HG02798 (cell line): ENCODE results near the gene ATAD3C.
"Not testable (repeated sequence)": the region's sequence is repeated elsewhere in the genome, so short reads cannot be mapped to it uniquely, and the experiment has no call there.

Experiments
- ATAC-seq: cut with Tn5 transposase; IDR thresholded peaks from one replicate; pipeline ENCODE4 v1.9.1; 2021; ENCODE audit warnings: mild to moderate bottlenecking; ENCODE audit not compliant: unreplicated experiment, poor library complexity

The ATAD3C gene

DNA sequence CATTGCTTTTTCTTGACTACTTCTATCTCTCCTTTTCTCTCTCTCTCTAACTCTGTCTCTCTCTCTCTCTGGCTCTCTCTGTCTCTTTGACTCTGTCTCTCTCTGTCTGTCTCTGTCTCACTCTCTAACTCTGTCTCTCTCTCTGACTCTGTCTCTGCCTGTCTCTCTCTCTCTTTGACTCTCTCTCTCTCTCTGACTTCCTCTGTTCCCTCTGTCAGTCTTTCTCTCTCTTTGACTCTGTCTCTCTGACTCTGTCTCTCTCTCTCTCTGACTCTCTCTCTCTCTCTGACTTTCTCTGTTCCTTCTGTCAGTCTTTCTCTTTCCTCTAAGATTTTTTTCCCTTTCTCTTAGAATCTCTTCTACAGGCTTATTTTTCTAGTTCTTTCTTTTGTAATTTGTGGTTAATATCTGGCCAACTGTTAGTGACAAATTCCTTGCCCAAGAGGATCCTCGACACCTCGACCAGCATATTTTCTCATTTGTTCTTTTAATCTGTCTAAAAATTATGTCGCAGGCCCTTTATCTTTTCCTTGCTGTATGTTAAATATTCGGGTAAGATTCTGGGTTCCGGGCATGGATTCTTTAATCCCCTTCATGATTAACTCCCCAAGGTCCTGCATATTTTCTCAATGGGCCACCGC is at the start of gene ATAD3C:
TSS of gene ATAD3C (plus strand) at position 591 of the 641 bp plus-strand sequence. CDS start 995 bp downstream, outside the sequence.
- no peak for ATAC-seq

- no peak for ATAC-seq
Observed at GRCh38 chr1:1399872-1400575, 49.5 kb upstream of the ATAD3C start.

DNA sequence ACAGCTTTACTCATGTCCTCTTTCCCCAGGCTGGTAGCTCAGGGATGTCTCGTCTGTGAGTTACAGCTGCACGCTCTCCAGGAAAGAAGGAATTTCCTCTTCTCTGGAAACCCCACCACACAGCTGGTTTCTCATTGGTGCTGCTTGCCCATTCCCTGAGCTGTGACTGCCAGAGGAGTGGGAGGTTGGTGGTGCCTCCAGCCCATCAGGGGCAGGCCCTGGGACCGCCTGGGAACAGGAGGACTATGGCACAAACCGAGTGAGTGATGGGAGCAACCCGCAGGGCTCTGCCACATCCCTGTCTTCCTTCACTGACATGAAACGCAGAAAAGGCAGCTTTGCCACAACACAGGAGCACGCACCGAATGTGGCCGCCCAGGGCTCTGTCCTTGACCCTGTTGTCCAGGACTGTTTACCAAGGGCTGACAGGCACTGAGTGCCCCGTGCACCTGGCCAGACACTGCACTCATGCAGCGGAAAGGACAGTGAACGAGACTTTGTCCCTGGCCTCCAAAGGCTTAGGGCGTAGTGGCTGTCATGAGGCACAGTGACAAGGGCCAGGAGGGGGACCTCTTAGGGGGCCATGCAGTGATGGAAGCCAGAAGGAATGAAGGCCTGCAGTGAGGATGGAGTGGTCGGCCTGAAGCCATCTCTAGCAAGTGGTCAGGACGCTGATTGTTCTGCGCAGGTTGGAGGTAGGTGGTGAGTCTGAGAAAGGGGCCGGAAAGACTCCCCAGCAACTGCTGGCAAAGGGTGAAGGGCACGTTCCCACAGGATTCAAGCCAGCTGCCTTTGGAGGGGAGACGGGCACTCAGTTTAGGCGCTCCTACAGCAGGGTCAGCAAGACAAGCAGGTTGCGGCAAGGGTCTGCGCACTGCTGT is 48.7 kb upstream of the ATAD3C start:
- ATAC-seq, result no peak

DNA sequence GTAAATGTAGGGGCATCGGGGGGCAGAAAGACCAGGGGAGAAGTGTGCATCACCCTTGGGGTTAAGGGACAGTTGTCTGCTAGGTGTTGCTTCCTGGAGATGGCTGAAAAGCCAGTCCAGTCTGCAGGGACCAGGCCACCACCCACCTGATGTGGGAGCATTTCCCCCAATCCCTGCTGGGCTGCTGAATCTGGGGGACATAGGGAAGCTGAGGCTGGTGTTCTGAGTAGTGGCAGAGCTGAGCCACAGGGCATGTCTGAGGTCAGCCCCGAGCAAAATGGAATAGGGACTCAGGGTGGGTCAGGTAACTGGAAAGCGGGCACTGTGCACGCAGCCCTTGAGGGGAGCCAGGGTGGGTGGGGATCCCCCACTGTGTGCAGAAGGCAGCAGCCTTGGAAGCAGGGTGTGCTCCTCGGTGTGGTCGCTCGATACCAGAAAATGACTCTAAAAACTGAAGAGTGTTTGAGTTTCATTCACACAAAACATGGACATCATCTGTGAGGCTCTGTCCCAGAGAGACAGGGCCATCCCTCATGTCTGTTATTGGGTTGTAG is 48.0 kb upstream of the ATAD3C start:
- ATAC-seq, result no peak

- ATAC-seq, result no peak
Observed at GRCh38 chr1:1402072-1402900, 47.2 kb upstream of the ATAD3C start.

DNA sequence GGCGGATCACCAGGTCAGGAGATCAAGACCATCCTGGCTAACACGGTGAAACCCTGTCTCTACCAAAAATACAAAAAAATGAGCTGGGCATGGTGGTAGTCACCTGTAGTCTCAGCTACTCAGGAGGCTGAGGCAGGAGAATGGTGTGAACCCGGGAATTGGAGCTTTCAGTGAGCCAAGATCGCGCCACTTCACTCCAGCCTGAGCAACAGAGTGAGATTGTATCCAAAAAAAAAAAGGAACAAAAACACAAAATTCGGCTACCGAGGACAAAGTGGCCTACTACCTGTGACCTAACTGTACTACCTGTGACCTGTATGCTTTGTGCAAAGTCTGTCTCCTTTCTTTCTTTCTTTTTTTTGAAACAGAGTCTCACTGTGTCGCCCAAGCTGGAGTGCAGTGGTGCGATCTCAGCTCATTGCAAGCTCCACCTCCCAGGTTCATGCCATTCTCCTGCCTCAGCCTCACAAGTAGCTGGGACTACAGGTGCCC is 46.5 kb upstream of the ATAD3C start:
- ATAC-seq, result not testable (repeated sequence)

- ATAC-seq, result no peak
Observed at GRCh38 chr1:1403653-1404052, 45.8 kb upstream of the ATAD3C start.

- no peak for ATAC-seq
Observed at GRCh38 chr1:1406101-1406820, 43.2 kb upstream of the ATAD3C start.

DNA sequence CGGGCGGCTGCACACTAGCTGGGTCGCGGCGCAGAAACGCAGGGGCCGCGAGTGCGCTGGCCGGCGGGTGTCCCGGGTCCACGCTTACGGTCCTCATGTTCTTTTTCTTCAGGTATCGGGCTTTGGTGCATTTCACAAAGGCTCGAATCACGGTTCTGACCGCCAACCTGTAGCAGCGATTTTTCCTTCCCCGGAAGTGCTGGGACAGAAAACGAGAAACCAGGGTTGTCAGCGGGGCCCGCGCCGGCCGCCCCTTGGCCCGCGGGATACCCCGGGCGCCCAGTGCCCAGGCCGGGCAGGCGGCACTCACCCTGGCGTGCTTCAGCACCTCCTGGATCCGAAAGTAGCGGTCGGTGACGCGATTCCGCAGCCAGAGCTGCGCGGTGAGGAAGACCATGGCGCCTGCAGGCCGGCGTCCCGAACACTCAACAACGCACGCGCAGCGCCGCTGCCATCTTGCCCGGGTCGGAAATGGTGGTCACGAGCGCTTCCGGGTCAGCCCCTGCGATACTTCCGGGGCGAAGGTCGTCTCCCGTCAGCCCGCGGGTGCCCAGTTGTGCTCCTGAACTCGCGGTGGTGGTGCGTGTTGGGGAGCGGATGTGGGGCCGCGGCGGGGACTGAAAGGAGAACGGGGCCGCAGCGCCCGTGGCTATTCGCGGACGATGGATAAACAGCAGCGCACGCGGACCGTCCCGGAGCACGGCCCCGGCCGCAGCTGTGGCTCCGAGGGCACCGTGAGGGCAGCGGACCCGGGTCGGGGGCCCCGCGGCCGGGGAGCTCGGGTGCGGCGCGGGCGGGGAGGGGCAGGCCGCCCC is 42.5 kb upstream of the ATAD3C start, which contains the start of gene MRPL20:
TSS of gene MRPL20 (minus strand) at position 473 of the 815 bp plus-strand sequence. CDS start at position 397, 76 bp downstream.
- peak; percentile 93 for ATAC-seq

DNA sequence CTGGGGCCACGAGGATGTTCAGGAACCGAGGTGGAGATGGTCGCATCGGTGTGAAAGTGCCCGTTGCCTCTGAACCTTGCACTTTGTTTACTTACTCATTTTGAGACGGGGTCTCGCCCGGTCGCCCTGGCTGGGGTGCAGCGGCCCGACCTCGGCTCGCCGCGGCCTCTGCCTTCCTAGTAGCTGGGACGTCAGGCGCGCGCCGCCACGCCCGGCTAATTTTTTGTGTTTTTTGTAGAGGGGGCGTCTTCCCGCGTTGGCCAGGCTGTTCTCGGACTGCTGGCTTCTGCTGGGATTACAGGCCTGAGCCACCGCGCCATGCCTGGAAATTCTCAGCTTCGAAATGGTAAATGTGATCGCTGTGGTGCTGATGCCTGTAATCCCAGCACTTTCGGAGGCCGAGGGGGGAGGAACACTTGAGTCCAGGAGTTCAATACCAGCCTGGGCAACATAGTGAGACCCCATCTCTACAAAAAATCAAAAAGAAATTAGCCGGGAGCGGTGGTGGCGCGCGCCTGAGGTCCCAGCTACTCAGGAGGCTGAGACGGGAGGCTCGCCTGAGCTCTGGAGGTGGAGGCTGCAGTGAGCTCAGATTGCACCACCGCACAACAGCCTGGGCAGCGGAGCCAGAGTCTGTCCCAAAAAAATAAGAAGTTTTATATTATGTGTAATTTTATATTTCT is 41.7 kb upstream of the ATAD3C start:
- peak; percentile 31 for ATAC-seq

DNA sequence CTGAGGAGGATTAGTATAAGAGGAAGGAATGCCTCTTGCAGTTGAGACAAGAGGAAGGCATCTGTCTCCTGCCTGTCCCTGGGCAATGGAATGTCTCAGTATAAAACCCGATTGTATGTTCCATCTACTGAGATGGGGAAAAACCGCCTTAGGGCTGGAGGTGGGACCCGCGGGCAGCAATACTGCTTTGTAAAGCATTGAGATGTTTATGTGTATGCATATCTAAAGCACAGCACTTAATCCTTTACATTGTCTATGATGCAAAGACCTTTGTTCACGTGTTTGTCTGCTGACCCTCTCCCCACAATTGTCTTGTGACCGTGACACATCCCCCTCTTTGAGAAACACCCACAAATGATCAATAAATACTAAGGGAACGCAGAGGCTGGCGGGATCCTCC is 39.3 kb upstream of the ATAD3C start:
- not testable (repeated sequence) for ATAC-seq

GRCh38 chr1:1411626-1412025 is 37.9 kb upstream of the ATAD3C start:
- no peak for ATAC-seq

DNA sequence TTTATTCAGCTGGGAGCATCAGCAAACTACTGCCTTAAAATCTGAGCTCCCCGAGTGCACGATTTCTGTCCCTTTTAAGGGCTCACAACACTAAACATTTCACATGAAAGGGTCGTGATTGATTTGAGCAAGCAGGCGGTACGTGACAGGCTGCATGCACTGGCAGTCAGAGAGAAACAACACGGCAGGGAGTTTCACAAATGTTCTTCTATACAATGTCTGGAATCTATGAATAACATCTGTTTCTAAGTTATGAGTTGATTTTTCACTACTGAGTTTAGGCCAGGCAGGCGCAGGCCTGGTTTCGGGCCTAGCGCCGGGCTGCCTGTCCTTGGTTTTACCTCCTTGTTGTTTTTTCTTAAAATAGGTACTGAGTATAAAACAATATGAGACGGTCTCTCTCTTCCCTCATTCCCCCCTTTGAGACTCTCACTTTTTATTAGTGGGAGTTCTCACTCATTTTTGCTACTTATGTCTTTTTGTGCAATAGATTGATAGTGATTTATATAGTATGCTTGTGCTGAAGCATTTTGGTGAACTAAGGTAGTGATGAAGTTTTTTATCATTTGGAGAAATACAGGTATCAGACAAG is 37.1 kb upstream of the ATAD3C start:
- ATAC-seq, result not testable (repeated sequence)

GRCh38 chr1:1415751-1416150 is 33.7 kb upstream of the ATAD3C start:
- no peak for ATAC-seq

- ATAC-seq, result not testable (repeated sequence)
Observed at GRCh38 chr1:1417396-1417795, 32.1 kb upstream of the ATAD3C start.

GRCh38 chr1:1417825-1418463 is 31.5 kb upstream of the ATAD3C start:
- not testable (repeated sequence) for ATAC-seq
